HuH-7 (cell line): ENCODE data around the gene SLC39A7.
A peak's percentile ranks its signal among the peaks of the same experiment; 100 is the strongest.

Source experiments
- DNase-seq: peaks from one replicate; pipeline ENCODE4 v3.0.0; 2011; ENCODE audit warnings: low spot score

SLC39A7 gene

GRCh38 chr6:33190504-33191107 lies 10.1 kb upstream of the SLC39A7 start:
- no peak for DNase-seq

DNA sequence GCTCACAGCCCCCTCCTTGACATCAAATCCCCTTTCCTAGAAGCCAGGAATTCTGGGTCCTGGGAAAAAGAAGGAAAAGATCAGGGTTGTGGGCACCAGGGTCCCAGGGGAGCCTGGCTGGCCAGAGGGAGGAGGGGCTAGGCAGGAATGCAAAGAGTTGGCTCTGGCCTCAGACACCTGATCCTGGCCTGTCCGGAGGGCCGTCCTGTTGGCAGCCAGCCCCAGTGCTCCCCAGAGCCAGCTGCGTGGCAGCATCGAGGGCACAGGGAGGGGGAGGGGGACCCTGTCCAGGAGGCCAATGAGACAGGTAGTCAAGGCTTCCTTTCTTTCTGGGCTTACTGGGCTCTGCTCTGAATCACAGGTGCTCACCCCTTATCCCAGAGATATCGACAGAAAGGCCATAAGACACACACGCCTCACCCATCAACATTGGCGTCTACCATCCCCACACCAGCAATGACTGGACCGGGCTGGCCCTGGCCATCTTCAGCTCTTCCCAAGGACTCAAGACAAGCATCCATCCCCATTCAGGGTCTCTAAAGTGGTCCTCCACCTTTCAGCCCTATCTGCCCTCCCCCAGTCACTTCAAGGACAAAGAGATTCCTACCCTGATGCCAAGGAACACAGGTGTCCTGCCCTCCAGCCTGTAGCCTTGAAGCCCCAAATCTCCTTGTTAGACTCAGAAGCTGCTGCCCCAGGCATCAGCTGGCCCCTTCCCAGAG lies 9.1 kb upstream of the SLC39A7 start:
- no peak for DNase-seq

DNA sequence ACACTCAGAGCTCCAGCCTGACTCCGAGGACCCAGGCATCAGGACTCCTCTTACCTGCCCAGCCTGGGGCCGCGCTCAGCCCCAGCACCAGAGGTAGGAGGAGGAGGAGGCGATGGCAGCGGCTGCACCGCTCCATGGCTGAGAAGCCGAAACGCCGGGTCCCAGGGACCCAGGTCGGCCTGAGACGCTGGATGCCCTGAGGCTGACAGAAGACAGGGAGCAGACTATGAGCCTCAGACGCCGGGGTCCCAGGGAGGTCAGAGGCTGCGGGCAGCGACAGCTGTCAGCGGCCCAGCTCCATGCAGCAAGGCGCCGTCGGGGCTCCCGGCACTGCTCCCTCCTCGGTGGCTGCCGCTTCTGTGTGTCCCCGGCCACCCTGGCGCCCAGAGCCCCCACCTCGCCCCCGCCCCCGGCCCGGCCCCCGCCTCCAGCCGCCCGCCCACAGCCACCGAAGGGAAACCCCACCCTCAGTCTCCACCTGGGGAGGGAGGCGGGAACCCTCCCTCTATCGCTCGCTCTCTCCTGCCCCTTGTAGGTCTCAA lies 8.5 kb upstream of the SLC39A7 start, which contains the start of gene COL11A2:
TSS of gene COL11A2 (minus strand) at position 363 of the 542 bp plus-strand sequence. CDS start at position 136, 227 bp downstream.
- no peak for DNase-seq

- no peak for DNase-seq
Observed at GRCh38 chr6:33192671-33193602, 7.7 kb upstream of the SLC39A7 start.

DNA sequence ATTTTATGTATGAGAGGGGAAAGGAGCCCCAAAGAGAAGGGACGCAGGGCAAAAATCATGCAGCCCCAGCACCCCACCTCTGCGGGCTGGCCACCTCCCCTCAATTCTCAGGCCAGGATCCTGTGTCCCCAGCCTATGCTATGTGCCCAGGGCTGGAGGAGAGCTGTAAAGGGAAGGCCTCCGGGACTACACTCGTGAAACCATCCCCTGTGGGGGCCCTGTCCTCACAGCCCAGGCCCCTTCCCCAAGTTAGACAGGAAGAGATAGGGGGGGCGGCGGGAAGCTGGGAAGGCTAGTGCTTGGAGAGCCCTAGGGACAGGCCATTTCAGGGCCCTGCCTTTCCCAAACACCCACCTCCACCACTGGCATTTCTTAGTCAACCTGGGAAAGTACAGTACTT lies 7.0 kb upstream of the SLC39A7 start:
- no peak for DNase-seq

GRCh38 chr6:33194431-33194979 lies 6.2 kb upstream of the SLC39A7 start:
- no peak for DNase-seq

DNA sequence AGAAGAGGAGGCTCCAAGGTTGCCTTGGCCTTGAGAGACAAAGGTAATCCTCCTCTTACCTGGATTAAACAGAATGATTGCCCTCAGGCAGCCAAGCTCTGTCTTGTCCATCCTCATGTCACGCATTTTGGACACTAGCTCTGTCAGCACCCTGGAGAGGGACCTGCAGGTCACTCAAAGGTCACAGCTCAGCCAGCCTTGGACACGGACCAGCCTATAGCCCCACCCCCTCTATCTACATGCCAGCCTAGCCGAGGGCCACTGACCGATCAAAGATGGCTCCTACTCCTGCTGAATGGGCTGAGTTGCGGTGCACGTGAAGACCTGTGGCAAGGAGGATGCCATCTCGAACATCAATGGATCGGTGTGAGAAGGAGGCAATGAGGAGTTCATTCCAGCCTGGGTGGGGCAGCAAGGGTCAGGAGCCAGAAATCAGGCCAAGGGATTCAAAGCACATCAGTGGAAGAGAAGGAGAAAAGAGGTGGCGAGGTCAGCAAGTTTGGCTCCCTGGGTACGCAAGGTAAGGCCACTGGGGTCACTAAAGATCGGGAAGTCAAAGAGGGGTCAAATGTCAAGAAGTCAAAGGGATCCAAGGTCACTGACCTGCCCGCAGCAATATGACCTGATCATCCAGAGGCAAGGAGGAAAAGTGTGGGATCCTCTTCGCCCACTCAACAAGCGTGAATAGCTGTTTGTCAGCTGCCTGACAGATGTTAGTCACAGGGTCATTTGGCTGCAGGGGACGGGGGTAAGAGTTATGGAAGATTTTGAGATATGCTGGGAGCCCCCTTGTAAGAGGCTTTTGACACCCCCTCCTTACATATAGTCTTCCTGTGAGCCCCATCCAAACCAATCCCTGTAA lies 5.1 kb upstream of the SLC39A7 start:
- DNase-seq, result no peak

DNA sequence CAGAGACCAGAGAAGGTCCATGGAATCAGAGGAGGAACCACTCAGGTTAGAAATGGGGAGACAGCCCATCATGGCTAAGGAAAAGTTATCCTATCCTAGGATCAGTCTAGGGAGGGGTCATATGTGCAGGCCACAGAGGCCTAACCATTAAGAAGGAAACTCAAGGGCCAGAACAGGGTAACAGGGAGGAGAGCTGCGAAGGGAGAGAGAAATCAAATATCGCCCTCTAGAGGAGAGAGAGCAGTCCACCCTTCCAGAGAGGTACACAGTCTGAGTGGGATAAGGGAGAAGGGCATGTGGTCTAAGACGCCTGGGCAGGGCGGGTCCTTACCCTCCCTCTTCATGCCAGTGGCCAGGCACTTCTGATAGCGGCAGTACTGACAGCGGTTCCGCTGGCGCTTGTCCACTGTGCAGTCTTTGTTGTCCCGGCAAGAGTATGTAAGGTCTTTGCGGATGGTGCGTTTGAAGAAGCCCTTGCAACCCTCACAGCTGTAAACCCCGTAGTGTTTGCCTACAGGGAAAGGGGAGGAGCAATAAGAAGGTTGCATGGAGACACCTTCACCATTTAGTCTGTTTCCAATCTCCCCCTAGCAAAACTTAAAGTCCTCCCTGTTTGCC lies 3.1 kb upstream of the SLC39A7 start:
- DNase-seq, result peak; percentile 76

- no peak for DNase-seq
Observed at GRCh38 chr6:33198159-33198852, 2.4 kb upstream of the SLC39A7 start.

DNA sequence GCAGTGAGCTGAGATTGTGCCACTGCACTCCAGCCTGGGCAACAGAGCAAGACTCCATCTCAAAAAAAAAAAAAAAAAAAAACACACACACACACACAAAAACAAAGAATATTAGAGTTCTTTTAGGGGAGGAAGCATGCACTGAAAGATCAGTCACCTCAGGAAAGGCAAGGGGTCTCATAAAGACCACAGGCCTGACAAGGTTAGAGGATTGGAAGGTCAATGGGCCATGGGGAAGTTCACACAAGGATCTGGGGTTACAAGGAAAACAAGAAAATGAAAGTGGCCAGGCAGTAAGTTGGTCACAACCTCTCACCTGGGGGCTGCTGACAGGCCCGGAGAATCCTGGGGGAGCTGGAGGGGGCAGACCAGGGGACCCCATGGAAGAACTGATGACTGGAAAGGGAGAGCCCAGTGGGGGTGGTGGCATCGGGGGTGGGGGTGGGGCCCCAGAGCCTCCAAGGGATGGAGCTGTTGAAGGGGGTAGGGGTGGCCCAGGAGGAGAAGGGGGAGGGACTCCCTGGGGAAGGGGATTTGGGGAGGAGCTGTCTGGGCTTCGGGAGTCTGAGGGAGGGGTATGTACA lies 1.7 kb upstream of the SLC39A7 start:
- no peak for DNase-seq

DNA sequence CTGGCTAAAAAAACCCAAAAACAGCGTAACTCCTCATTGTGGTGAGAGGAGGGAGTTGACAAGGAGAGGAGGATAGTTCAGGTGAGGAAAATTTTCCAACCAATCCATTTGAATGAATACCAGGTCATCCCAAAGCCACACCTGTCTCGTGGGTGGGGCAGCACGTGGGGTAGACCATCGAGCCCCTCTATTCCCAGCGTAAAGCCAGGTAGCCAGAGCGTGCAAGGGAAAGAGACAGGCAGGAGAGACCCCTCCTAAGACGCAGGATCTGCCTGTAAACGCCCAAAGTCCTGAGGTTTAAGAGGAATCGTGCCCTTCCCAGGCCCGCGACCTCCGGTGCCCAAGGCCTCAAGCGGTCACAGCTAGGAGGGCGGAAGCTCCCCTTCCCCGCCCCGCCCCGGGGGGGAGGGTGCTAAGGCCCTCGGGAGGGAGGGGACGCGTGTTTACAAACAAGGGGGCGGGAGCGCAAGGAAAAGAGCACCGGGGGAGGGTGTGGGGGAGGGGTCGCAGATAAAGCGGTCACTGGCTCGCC lies 914 bp upstream of the SLC39A7 start:
- DNase-seq, result peak; percentile 86

DNA sequence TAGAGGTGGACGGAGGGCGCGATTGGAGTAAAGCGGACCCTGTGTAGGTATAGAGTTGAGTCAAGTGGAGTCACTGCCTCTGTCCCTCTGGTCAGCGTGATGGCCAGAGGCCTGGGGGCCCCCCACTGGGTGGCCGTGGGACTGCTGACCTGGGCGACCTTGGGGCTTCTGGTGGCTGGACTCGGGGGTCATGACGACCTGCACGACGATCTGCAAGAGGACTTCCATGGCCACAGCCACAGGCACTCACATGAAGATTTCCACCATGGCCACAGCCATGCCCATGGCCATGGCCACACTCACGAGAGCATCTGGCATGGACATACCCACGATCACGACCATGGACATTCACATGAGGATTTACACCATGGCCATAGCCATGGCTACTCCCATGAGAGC lies 479 bp downstream of the SLC39A7 start:
- DNase-seq, result no peak

GRCh38 chr6:33201935-33202334 lies 1.3 kb downstream of the SLC39A7 start:
- no peak for DNase-seq

GRCh38 chr6:33202799-33203198 lies 2.1 kb downstream of the SLC39A7 start:
- no peak for DNase-seq

DNA sequence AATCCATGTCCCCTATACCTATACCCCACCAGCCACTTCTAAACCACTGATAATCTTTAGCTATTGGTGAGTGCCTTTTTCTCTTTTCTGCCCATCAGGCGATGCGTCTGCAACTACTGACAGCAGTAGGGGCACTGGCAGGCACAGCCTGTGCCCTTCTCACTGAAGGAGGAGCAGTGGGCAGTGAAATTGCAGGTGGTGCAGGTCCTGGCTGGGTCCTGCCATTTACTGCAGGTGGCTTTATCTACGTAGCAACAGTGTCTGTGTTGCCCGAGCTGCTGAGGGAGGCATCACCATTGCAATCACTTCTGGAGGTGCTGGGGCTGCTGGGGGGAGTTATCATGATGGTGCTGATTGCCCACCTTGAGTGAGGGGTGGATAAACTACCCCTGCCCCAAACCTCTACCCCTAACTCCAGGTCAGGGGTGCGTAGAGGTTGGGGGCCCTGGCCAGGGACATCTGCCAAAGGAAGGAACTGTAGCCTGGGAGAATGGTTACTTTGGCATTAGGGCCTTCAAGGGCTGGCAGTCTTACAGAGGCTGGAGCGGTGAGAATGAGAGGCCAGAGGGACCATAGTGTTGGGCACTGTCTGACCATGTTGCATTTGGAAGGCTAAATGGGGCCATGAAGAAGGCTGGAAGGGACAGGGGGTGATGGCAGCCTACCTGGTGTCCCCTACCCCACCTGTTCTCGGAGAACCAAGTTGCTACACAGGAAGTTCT lies 2.9 kb downstream of the SLC39A7 start:
- no peak for DNase-seq

DNA sequence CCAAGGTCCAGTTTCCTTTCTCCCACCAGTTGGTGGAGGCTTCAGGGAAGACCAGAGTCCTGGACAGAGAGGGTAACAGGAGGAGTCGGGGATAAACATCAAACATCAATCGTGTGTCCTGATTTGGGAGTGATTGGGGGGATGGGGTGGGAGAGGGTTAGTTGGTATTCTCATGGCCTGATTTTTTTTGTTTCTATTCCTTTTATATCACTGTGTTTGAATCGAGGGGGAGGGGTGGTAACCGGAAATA lies 3.4 kb downstream of the SLC39A7 start:
- no peak for DNase-seq

DNA sequence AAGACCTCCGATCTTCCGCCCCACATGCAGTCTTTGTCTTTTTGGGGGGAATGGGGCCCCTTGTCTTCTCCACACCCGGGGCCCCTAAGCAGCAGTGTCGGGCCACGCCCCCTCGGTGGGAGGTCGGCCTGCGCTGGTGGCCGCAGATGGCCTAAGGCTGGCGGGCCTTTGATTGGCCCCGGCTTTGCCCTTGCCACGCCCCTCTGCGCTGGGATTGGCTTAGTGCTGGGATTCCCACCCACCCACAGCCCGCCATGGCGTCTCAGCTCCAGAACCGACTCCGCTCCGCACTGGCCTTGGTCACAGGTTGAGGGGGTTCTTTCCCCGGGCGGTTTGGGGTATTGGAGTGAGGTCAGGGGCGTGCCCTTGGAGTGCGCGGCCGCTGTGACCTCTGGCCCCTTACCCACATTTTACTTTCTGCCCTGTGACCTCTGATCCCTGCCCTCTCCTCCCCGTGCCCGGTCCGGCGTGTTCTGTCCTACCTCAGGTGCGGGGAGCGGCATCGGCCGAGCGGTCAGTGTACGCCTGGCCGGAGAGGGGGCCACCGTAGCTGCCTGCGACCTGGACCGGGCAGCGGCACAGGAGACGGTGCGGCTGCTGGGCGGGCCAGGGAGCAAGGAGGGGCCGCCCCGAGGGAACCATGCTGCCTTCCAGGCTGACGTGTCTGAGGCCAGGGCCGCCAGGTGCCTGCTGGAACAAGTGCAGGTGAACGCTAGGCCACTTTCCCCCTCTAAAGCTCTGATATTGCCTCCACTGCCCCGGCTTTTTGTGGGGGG lies 3.9 kb downstream of the SLC39A7 start, which contains the start of gene HSD17B8:
TSS of gene HSD17B8 (plus strand) at position 241 of the 776 bp plus-strand sequence. CDS start at position 255, 14 bp downstream.
- peak; percentile 97 for DNase-seq
